22Rv1 (cell line): ENCODE data around the gene CTNNB1.

Experiments used
- H3K27ac ChIP-seq: fragments of 450-650 bp; 2 replicates; pipeline ENCODE4 v1.5.1; 2017
- CTCF ChIP-seq: fragments of 450-650 bp; IDR thresholded peaks from 2 replicates; pipeline ENCODE4 v1.5.1; 2017; ENCODE audit warnings: mild to moderate bottlenecking
- ZFX ChIP-seq: fragments of 450-650 bp; IDR thresholded peaks from 2 replicates; pipeline ENCODE4 v1.6.1; 2017; ENCODE audit warnings: antibody characterized with exemption, borderline replicate concordance

The CTNNB1 gene

GRCh38 chr3:41219424-41219823 lies 20.1 kb downstream of the CTNNB1 start:
- TF ChIP-seq CTCF (no peak), ZFX (no peak)
- H3K27ac ChIP-seq, result no peak overlapping the region

- H3K27ac ChIP-seq, result no peak overlapping the region
- TF ChIP-seq ZFX, result no peak
- no peak for TF ChIP-seq CTCF
These were observed 21.8 kb downstream of the CTNNB1 start for GRCh38 chr3:41220906-41221677.

DNA sequence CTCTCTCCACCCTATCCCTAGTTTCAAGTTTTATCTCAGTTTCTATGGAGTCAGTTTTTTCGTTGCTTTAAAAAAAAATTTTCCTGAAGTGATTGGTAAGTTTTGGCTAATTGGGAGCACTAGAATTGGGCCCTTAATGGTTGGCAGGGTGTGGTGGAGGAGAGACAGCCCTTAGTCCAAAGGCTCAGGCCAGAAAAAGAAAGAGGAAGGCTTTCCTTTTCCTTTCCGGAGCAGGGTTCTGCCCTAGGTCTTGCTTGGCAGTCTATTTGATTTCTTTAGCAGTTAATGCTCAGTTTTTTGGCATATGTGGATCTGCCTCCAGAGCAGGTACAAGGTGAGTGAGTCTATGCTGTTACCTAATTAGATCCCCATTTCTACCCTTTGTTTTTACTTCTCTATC lies 22.7 kb downstream of the CTNNB1 start:
- TF ChIP-seq CTCF (no peak), ZFX (no peak)
- H3K27ac ChIP-seq, result no peak overlapping the region

- TF ChIP-seq CTCF, result no peak
- TF ChIP-seq ZFX, result no peak
- H3K27ac ChIP-seq, result no peak overlapping the region
These were observed 23.2 kb downstream of the CTNNB1 start for GRCh38 chr3:41222501-41222900.

DNA sequence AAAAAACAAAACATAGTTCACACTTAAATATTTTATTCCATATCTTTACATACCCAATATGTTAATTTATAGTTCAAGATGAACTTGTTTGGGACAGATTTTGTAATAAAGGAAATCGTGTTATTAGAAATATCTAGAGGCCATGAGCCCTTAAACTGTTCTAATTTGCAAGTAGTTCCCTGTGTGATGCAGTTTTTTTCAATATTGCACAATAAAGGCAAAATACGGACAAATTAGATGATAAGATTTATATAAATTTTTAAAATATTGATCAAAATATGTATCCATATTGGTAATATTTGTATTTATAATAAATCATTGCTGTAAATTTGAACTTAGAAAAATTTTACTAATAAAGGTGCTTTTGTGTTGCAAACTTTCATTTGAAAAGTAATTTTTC lies 23.8 kb downstream of the CTNNB1 start:
- H3K27ac ChIP-seq, result no peak overlapping the region
- no peak for TF ChIP-seq CTCF
- TF ChIP-seq ZFX, result no peak

GRCh38 chr3:41223691-41224090 lies 24.4 kb downstream of the CTNNB1 start:
- no peak for TF ChIP-seq CTCF
- TF ChIP-seq ZFX, result no peak
- H3K27ac ChIP-seq, result no peak overlapping the region

GRCh38 chr3:41224120-41224806 lies 25.0 kb downstream of the CTNNB1 start:
- no peak overlapping the region for H3K27ac ChIP-seq
- TF ChIP-seq CTCF (no peak), ZFX (no peak)
